Measurements from ENCODE around the gene NOVA2. TPM values are rescaled to one million over a fixed set of nuclear protein-coding genes. Genes with fewer than 3 reads are reported as not detected.

The NOVA2 gene
- total and polyA plus RNA-seq, 2 of the 8 experiments (the other 6 are each of a cell fraction or from before 2014, with no cell fraction given) = 3.2 to 24.6 TPM

DNA sequence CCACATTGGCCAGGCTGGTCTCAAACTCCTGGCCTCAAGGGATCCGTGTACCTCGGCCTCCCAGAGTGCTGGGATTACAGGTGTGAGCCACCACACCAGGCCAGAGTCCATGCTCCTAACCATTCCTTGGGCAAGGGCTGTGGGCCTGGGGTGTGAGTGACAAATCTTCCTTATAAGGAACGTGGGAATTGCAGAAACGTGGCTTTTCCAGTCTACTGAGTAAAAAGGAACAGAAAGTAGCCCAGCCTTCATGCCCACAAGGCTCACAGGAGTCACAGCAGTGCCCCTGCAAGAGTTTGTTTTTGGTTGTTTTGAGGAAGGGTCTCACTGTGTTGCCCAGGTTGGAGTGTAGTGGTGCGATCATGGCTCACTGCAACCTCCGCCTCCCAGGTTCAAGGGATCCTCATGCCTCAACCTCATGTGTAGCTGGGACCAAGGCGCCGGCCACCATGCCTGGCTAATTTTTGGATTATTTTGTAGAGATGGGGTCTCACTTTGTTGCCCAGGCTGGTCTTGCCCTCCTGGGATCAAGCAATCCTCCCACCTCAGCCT lies 76.3 kb downstream of the NOVA2 start:
- WGBS, 2 experiments (ENCODE audit: extremely low coverage in 1 of 2, insufficient coverage in 1 of 2, insufficient read length in 1 of 2, insufficient replicate concordance in 2 of 2, low coverage in 1 of 2, low lambda C conversion rate in 2 of 2, missing lambda C conversion rate in 1 of 2) = 92% methylated on average over 8 of the region's 8 CpGs; no CpG with 5 or more reads in 1 of the 2 experiments
- H3K56ac ChIP-seq (replicated peaks; ENCODE audit: insufficient read length, low read depth, low read length) = no peak overlapping the region
- H3K27ac ChIP-seq (ENCODE audit: low read depth, low read length) = no peak overlapping the region
- H3K4me2 ChIP-seq (ENCODE audit: insufficient read depth in 1 of 2, low read depth in 2 of 2, low read length in 2 of 2) = no peak overlapping the region
- ChIA-PET POLR2A (ENCODE audit: partially characterized antibody) (interaction anchor here (0.7 kb wide), 1 partner anchor 12 kb away, joined by 3 read pairs; no protein-coding TSS in a partner anchor), CTCF (ENCODE audit: partially characterized antibody) (interaction anchor here (0.6 kb wide), 1 partner anchor 1862 kb away, joined by 3 read pairs; no protein-coding TSS in a partner anchor)
- no peak overlapping the region for H3K9ac ChIP-seq (replicated peaks in 1 of 4; ENCODE audit: extremely low read depth in 1 of 4, low read depth in 3 of 4, low read length in 3 of 4)
- no peak overlapping the region for H2AFZ ChIP-seq (ENCODE audit: low read length)
- FAIRE-seq (no peak), DNase-seq (ENCODE audit: low read depth in 1 of 2, low spot score in 2 of 2) (no peak)
- no peaks in the 10 kb centered on the region for H3K9me3 ChIP-seq (ENCODE audit: insufficient read depth in 2 of 2, low read depth in 1 of 2, low read length in 1 of 2)
- no peak overlapping the region for H4K5ac ChIP-seq (ENCODE audit: insufficient read length, low read depth, low read length)
- no peak overlapping the region for H2AK5ac ChIP-seq (ENCODE audit: low read depth, low read length)
- H3K23me2 ChIP-seq (ENCODE audit: low read depth, low read length) = peaks cover 14% of the 10 kb centered on the region; the same call in 1 of the 2 replicates
- no peak overlapping the region for H2BK15ac ChIP-seq (ENCODE audit: low read length)
- H2BK20ac ChIP-seq (ENCODE audit: low read length) = no peak overlapping the region
- peaks cover 0 to 2% (median under 1%) of the 10 kb centered on the region in 4 experiments; a peak in 1 of 7 replicates for H3K4me1 ChIP-seq (replicated peaks in 1 of 4; ENCODE audit: control insufficient read depth in 3 of 4, insufficient read depth in 4 of 4, low read length in 3 of 4)
- no peak overlapping the region for H2BK12ac ChIP-seq (ENCODE audit: low read depth, low read length)
- no peak overlapping the region for H4K8ac ChIP-seq (ENCODE audit: extremely low read depth, insufficient read depth, low read length)
- peaks cover 3% of the 10 kb centered on the region; the same call in 1 of the 2 replicates for H3K79me1 ChIP-seq (ENCODE audit: low read depth, low read length)
- H3K14ac ChIP-seq (ENCODE audit: insufficient read length) = no peak overlapping the region
- H3K79me2 ChIP-seq (ENCODE audit: control insufficient read depth in 1 of 2, insufficient read depth in 2 of 2, low read length in 2 of 2) = no peaks in the 10 kb centered on the region
- peaks cover 2 to 10% of the 10 kb centered on the region in 2 experiments for H4K20me1 ChIP-seq (replicated peaks in 1 of 2; ENCODE audit: control insufficient read depth in 1 of 2, insufficient read depth in 2 of 2, low read length in 2 of 2)
- H4K91ac ChIP-seq (replicated peaks; ENCODE audit: insufficient read length, low read length) = no peak overlapping the region
- H3K4ac ChIP-seq (replicated peaks; ENCODE audit: insufficient read length, low read depth, low read length) = no peak overlapping the region
- H3K36me3 ChIP-seq (ENCODE audit: control insufficient read depth in 2 of 4, insufficient read depth in 4 of 4, low read length in 3 of 4) = peaks cover 0 to 8% (median 2%) of the 10 kb centered on the region in 4 experiments; a peak in 4 of 8 replicates
- no peak overlapping the region for H3K23ac ChIP-seq (ENCODE audit: insufficient read length)
- H2BK5ac ChIP-seq (ENCODE audit: low read depth, low read length) = no peak overlapping the region
- H3K27me3 ChIP-seq (replicated peaks in 1 of 4; ENCODE audit: control insufficient read depth in 3 of 4, extremely low read depth in 1 of 4, insufficient read depth in 3 of 4, low read length in 3 of 4) = peaks cover 0 to 16% (median 11%) of the 10 kb centered on the region in 4 experiments; a peak in 6 of 7 replicates
- no peak overlapping the region for H3K18ac ChIP-seq (ENCODE audit: extremely low read depth, low read length)
- no peak overlapping the region for H3K4me3 ChIP-seq (ENCODE audit: extremely low read depth in 1 of 4, insufficient read depth in 2 of 4, low read depth in 3 of 4, low read length in 4 of 4)
- no peak overlapping the region for H2BK120ac ChIP-seq (replicated peaks; ENCODE audit: low read depth, low read length)
- no peak for TF ChIP-seq RBBP5 (IDR thresholded peaks at IDR 0.05; ENCODE audit: borderline replicate concordance, low read depth, low read length)
